MCF 10A (cell line): Measurements from ENCODE around the gene PSMG2. TPM values are rescaled to one million over a fixed set of nuclear protein-coding genes. Genes with fewer than 3 reads are reported as not detected.

Experiments used
- BruUV-seq: library from RNA; stranded (reverse); fragments of 400-500 nt; replicated peaks from 2 replicates; lab custom pipeline; 2021; lab: Mats Ljungman, UMichigan
- CTCF ChIA-PET: fragments of 300-600 bp; sonication (Branson Sonifier 250); formaldehyde crosslinking; extraction: SDS; loops from one replicate; lab custom pipeline; 2021; ENCODE audit warnings: antibody characterized with exemption, inconsistent platforms; lab: Yijun Ruan, JAX
- POLR2A ChIA-PET: fragments of 300-600, 350-650 bp; sonication (Branson Sonifier 250); formaldehyde crosslinking; extraction: SDS; loops from one replicate; lab custom pipeline; 2020; ENCODE audit warnings: antibody characterized with exemption, inconsistent platforms; lab: Yijun Ruan, JAX
- DNase-seq: peaks from one replicate; pipeline ENCODE4 v3.0.0-alpha.2; 2018; ENCODE audit not compliant: unreplicated experiment
- H3K27ac Mint-ChIP-seq: one replicate; pipeline ENCODE4 v1.8.0; 2022; ENCODE audit warnings: mild to moderate bottlenecking, low read depth, mixed read lengths; ENCODE audit not compliant: unreplicated experiment
- H3K27me3 Mint-ChIP-seq: one replicate; pipeline ENCODE4 v1.8.0; 2022; ENCODE audit warnings: mixed read lengths; ENCODE audit not compliant: insufficient read depth, unreplicated experiment
- H3K36me3 Mint-ChIP-seq: one replicate; pipeline ENCODE4 v1.8.0; 2022; ENCODE audit warnings: mild to moderate bottlenecking, moderate library complexity, mixed read lengths; ENCODE audit not compliant: insufficient read depth, unreplicated experiment
- H3K4me1 Mint-ChIP-seq: one replicate; pipeline ENCODE4 v1.8.0; 2022; ENCODE audit warnings: mixed read lengths; ENCODE audit not compliant: insufficient read depth, unreplicated experiment
- H3K4me3 Mint-ChIP-seq: one replicate; pipeline ENCODE4 v1.8.0; 2022; ENCODE audit warnings: mild to moderate bottlenecking, moderate library complexity, mixed read lengths; ENCODE audit not compliant: unreplicated experiment
- H3K9me3 Mint-ChIP-seq: one replicate; pipeline ENCODE4 v1.8.0; 2022; ENCODE audit warnings: mixed read lengths; ENCODE audit not compliant: unreplicated experiment
- intact Hi-C: fragments of 100-400 bp; cut with micrococcal nuclease; formaldehyde crosslinking; loops from 2 replicates; pipeline ENCODE4 v1.14.1; 2022
- total RNA-seq: library from RNA; stranded (reverse); gene quantifications from 2 replicates; pipeline ENCODE4 v1.2.3, GENCODE V29; 2022
- TF ChIP-seq, protein P1 (sequence below): fragments of 200-600 bp; IDR thresholded peaks from one replicate; pipeline ENCODE4 v1.8.0; 2022; ENCODE audit warnings: antibody characterized with exemption, mild to moderate bottlenecking; ENCODE audit not compliant: unreplicated experiment

Gene PSMG2
- total RNA-seq, 1 experiment from 2014 or later, result 88.6 TPM

DNA sequence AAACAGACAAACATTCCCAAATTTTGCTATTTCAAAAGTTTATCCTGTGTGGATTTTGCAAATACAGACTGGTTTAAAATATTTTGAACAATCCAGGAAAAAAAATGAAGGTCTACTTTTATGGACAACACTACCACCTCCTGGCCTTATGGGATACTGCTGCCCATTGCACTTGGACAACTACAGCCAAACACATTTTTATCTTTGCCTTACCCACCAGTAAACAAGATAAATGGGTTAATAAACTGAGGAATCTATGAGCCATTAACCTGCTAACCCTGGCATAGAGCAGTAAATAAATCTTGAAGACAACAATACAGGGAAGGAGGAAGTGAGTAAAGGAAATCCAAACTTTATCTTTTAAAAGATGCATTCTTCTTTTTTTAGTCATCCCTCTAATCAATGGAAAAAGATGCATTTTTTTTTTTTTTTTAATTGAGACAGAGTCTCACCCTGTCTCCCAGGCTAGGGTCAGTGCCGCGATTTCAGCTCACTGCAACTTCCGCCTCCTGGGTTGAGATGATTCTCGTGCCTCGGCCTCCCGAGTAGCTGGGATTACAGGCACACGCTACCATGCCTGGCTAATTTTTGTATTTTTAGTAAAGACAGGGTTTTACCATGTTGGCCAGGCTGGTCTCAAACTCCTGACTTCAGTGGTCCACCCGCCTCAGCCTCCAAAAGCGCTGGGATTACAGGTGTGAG is 42.8 kb upstream of the PSMG2 start:
- ChIA-PET POLR2A (interaction anchor here (0.7 to 4.0 kb wide), 8 partner anchors 51 to 269 kb away, joined by 3 to 29 read pairs (median 4); partner anchors contain the start of gene PRELID3A), CTCF (interaction anchor here (0.6 to 6.5 kb wide), 24 partner anchors 9 to 281 kb away, joined by 3 to 127 read pairs (median 4); no protein-coding TSS in a partner anchor)
- H3K27ac Mint-ChIP-seq, result no peak overlapping the region
- TF ChIP-seq, protein P1, sequence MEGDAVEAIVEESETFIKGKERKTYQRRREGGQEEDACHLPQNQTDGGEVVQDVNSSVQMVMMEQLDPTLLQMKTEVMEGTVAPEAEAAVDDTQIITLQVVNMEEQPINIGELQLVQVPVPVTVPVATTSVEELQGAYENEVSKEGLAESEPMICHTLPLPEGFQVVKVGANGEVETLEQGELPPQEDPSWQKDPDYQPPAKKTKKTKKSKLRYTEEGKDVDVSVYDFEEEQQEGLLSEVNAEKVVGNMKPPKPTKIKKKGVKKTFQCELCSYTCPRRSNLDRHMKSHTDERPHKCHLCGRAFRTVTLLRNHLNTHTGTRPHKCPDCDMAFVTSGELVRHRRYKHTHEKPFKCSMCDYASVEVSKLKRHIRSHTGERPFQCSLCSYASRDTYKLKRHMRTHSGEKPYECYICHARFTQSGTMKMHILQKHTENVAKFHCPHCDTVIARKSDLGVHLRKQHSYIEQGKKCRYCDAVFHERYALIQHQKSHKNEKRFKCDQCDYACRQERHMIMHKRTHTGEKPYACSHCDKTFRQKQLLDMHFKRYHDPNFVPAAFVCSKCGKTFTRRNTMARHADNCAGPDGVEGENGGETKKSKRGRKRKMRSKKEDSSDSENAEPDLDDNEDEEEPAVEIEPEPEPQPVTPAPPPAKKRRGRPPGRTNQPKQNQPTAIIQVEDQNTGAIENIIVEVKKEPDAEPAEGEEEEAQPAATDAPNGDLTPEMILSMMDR, result peak; percentile 85
- intact Hi-C loops, result loop anchor here (1.0 to 5.0 kb wide), 4 partner anchors 108 to 269 kb away; no protein-coding TSS in a partner anchor
- H3K4me3 Mint-ChIP-seq, result no peak overlapping the region
- peak; percentile 69 for DNase-seq
- BruUV-seq, result no TSS peak
- peaks cover 1% of the 10 kb centered on the region for H3K36me3 Mint-ChIP-seq
- H3K4me1 Mint-ChIP-seq, result peaks cover 18% of the 10 kb centered on the region
- no peaks in the 10 kb centered on the region for H3K9me3 Mint-ChIP-seq
- no peaks in the 10 kb centered on the region for H3K27me3 Mint-ChIP-seq

DNA sequence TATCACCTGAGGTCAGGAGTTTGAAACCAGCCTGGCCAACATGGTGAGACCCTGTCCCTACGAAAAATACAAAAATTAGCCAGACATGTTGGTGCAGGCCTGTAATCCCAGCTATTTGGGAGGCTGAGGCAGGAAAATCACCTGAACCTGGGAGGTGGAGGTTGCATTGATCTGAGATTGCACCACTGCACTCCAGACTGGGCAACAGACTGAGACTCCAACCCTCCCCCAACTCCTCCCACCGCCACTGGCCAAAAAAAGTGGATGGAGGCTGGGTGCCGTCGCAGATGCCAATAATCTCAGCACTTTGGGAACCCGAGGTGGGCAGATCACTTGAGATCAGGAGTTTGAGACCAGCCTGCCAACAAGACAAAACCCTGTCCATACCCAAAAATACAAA is 34.8 kb upstream of the PSMG2 start:
- no TSS peak for BruUV-seq
- Mint-ChIP-seq H3K27me3 (no peaks in the 10 kb centered on the region), H3K4me1 (no peaks in the 10 kb centered on the region), H3K36me3 (peaks cover 24% of the 10 kb centered on the region), H3K9me3 (no peaks in the 10 kb centered on the region), H3K27ac (no peak overlapping the region), H3K4me3 (no peak overlapping the region)
- TF ChIP-seq, protein P1, result no peak
- CTCF ChIA-PET, result interaction anchor here (1.4 to 1.7 kb wide), 2 partner anchors 8 to 276 kb away, joined by 5 to 8 read pairs; no protein-coding TSS in a partner anchor
- no peak for DNase-seq
- POLR2A ChIA-PET, result interaction anchor here (1.2 kb wide), 1 partner anchor 32 kb away, joined by 3 read pairs; no protein-coding TSS in a partner anchor
- intact Hi-C loops, result no loop called here

DNA sequence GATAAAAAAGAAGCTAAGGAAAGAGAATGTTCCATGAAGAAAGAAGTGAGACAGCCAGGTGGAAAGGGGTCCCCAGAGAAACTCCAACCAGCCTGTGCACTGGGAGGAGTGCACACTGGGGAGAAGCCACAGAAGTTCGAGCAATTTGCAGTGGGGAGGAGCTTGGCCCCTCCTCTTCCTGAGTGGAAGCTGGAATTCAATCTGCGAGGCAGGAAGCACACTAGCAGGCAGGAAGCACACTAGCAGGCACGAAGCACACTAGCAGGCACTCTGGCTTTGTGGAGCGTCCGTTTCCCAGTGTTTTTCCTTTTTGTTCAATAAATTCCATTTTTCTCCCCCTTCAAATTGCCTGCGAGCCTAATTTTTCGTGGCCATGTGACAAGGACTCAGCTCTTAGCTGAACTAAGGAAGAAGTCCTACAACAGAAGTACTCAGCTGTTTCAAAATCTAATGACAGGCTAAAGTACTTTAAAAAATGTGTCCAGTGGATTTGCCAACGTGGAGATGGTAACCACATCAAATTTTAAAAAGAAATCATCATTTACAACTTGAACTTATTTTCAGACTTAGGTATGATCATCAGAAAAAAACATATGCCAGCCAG is 23.6 kb upstream of the PSMG2 start:
- Mint-ChIP-seq H3K4me1 (peaks cover 8% of the 10 kb centered on the region), H3K9me3 (no peaks in the 10 kb centered on the region), H3K4me3 (no peak overlapping the region), H3K36me3 (peaks cover 62% of the 10 kb centered on the region), H3K27ac (no peak overlapping the region), H3K27me3 (no peaks in the 10 kb centered on the region)
- CTCF ChIA-PET, result interaction anchor here (0.6 to 1.7 kb wide), 4 partner anchors 47 to 287 kb away, joined by 3 to 4 read pairs (median 3); no protein-coding TSS in a partner anchor
- DNase-seq, result peak; percentile 23
- POLR2A ChIA-PET, result interaction anchor here (0.9 kb wide), 1 partner anchor 269 kb away, joined by 3 read pairs; the partner anchor contains the start of gene SEH1L
- BruUV-seq, result no TSS peak
- intact Hi-C loops, result no loop called here
- TF ChIP-seq, protein P1, result no peak

DNA sequence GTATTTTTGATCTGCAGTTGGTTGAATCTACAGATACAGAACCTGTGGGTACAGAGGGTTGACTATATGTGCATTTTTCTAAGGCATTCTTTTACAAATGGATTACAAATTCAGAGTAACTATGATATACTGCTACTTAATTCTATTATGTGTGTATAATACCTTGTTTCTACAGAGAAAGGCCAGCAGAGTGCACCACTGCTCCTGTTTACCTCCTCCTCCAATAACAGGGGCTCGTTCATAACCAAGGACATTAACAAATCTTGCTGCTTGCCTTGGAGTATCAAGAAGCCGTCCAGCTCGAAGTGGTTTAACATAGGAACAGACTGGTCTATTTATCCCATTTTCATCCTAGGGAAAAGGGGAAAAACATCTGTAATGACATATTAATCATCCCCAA is 16.7 kb upstream of the PSMG2 start:
- ChIA-PET POLR2A (interaction anchor here (0.8 kb wide), 1 partner anchor 17 kb away, joined by 3 read pairs; no protein-coding TSS in a partner anchor), CTCF (interaction anchor here (0.6 kb wide), 1 partner anchor 20 kb away, joined by 4 read pairs; no protein-coding TSS in a partner anchor)
- H3K4me1 Mint-ChIP-seq, result no peaks in the 10 kb centered on the region
- no peak overlapping the region for H3K27ac Mint-ChIP-seq
- H3K36me3 Mint-ChIP-seq, result peaks cover 29% of the 10 kb centered on the region
- intact Hi-C loops, result loop anchor here (1.0 kb wide), 1 partner anchor 248 kb away; no protein-coding TSS in a partner anchor
- TF ChIP-seq, protein P1, result peak; percentile 23
- DNase-seq, result peak; percentile 35
- H3K4me3 Mint-ChIP-seq, result no peak overlapping the region
- no peaks in the 10 kb centered on the region for H3K27me3 Mint-ChIP-seq
- no TSS peak for BruUV-seq
- H3K9me3 Mint-ChIP-seq, result no peaks in the 10 kb centered on the region
